Sigmoid colon (tissue), 4 donors: ENCODE data around the gene HHIPL1.

ENCODE experiments used
- CTCF ChIP-seq, 4 experiments: fragments of 450-650 bp in 3 of 4; fragments of 200-600 bp in 1 of 4; IDR thresholded peaks; one replicate each; pipeline ENCODE4 v1.5.1; 2016 to 2019; ENCODE audit warnings: antibody characterized with exemption in 4 of 4, mild to moderate bottlenecking in 3 of 4, moderate library complexity in 2 of 4
- EP300 ChIP-seq, 4 donors: sonication (generic); formaldehyde crosslinking; IDR thresholded peaks; one replicate each; pipeline ENCODE4 v1.6.1; 2017; ENCODE audit warnings: antibody characterized with exemption in 4 of 4
- POLR2A ChIP-seq, 2 donors: fragments of 450-650 bp; IDR thresholded peaks; one replicate each; pipeline ENCODE4 v1.6.1; 2016; ENCODE audit warnings: antibody characterized with exemption in 2 of 2, mild to moderate bottlenecking in 2 of 2, moderate library complexity in 2 of 2

- TF ChIP-seq CTCF (IDR thresholded peaks at IDR 0.05) (no peak), POLR2A (IDR thresholded peaks at IDR 0.05) (no peak), EP300 (IDR thresholded peaks at IDR 0.05) (no peak)
Observed at GRCh38 chr14:99608591-99608990, 36.3 kb upstream of the HHIPL1 start.
